Activated naive CD4-positive, alpha-beta T cell treated with anti-CD3 and anti-CD28 coated beads, Interleukin-2, amount 50 U/mL, for 16 hours (primary cell): ENCODE data around the gene PACSIN2.

Experiments
- DNase-seq: peaks from one replicate; pipeline ENCODE4 v3.0.0-alpha.2; 2020

PACSIN2 gene

DNA sequence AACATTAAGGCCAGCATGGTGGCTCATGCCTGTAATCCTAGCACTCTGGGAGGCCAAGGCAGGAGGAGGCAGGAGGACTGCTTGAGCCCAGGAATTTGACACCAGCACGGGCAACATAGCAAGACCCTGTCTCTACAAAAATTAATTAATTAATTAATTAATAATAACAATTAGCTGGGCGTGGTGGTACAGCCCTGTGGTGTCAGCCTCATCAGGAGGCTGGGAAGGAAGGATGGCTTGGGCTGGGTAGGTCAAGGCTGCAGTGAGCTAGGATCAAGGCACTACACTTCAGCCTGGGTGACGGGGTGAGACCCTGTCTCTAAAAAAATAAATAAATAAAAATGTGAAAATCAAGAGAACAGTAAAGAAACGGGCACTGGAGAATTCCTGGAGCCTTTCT, 159.2 kb downstream of the PACSIN2 start:
- DNase-seq, result no peak

DNA sequence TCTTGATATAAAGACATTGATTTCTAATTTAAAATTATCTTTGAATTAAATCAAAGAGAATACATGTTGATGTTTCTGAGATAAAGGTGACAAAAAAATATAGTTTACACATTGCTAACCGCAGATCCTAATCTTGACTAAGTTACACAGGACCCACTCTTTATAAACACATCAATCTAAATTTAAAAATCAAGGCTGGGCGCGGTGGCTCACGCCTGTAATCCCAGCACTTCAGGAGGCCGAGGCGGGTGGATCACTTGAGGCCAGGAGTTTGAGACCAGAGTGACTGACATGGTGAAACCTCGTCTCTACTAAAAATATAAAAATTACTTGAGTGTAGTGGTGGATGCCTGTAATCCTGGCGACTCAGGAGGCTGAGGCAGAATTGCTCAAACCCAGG, 159.7 kb downstream of the PACSIN2 start:
- no peak for DNase-seq

GRCh38 chr22:42848941-42849550, 165.9 kb downstream of the PACSIN2 start:
- DNase-seq, result no peak

GRCh38 chr22:42847110-42847509, 167.8 kb downstream of the PACSIN2 start:
- no peak for DNase-seq

- DNase-seq, result no peak
Observed at GRCh38 chr22:42844756-42845155, 170.2 kb downstream of the PACSIN2 start.

GRCh38 chr22:42842658-42843370, 172.1 kb downstream of the PACSIN2 start:
- no peak for DNase-seq

DNA sequence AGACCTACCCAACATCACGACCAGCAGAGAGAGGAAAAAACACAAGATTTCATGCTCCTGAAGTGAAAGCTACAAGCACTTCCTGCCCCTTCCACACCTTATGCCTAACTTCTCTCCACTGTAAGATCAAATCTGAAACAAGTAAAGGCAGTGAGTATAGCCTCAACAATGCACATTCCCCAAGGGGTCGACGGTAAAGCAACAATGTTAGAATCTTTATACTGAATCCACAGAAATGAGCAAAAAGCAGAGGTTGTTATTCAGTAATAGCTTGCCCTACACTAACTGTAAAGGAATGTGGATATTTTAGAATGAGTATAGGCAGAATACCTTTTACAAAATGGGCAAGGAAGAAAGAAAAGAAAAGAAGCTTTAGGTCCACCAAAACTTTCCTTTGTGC, 173.5 kb downstream of the PACSIN2 start:
- DNase-seq, result no peak

- no peak for DNase-seq
Observed at GRCh38 chr22:42837556-42837955, 177.4 kb downstream of the PACSIN2 start.

DNA sequence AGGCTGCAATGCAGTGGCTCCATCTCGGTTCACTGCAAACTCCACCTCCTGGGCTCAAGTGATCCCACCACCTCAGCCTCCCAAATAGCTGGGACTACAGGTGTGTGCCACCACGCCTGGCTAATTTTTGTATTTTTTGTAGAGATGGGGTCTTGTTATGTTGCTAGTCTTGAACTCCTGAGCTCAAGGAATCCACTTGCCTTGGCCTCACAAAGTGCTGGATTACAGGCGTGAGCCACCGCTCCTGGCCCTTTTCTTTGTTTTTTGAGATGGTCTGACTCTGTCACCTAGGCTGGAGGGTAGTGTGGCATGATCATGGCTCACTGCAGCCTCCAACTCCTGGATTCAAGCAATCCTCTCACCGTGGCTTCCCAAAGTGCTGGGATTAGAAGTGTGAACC, 178.9 kb downstream of the PACSIN2 start:
- no peak for DNase-seq

- DNase-seq, result no peak
Observed at GRCh38 chr22:42834177-42834949, 180.6 kb downstream of the PACSIN2 start.

GRCh38 chr22:42833104-42833503, 181.8 kb downstream of the PACSIN2 start:
- DNase-seq, result no peak

DNA sequence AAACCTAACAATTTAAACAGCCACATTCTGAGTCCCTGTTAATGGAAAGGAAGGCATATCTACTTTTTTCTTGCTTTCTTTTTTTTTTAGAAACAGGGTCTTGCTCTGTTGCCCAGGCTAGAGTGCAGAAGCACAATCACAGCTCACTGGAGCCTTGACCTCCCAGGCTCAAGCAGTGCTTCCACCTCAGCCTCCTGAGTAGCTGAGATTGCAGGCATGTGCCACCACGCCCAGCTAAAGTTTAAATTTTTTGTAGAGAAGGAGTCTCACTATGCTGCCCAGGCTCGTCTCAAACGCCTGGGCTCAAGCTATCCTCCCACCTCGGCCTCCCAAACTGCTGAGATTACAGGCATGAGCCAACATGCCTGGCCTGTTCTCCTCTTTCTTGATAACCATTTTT, 183.2 kb downstream of the PACSIN2 start:
- no peak for DNase-seq

GRCh38 chr22:42830161-42830560, 184.8 kb downstream of the PACSIN2 start:
- DNase-seq, result no peak

DNA sequence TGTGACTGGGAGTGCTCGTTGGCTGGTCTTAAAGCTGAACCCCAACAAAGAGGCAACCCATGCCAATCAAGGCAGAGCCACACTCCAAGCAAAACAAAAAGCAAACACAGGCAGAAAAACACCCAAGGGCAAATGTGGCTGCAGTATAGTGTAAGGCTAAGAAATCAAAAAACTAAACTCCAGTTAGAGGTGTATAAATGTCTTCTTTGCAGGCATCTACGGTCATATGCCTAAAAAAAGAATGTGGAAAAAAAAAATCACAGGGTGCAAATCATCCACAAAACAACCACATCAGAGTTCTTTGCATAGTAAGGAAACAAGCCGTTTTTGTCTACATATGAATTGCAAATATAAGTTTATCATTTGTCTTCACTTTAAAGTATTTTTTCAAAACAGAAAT, 185.6 kb downstream of the PACSIN2 start:
- no peak for DNase-seq

DNA sequence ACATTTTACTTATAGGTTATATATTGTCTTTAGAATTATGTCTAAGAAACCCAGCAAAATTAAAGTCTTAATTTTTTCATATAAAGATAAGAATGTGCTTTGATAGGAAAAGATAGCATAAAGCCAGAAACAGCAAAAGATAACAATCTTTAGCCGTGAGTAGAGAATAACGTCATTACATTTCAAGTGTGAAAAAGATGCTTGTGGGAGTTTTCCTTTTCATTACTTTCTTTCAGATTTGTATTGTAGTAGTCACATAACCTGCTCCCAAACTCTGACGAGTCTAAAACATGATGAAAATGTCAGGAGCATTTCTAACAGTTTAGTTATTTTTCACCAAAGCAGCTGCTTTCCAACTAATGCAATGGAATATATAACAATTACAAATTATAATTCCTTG, 189.2 kb downstream of the PACSIN2 start:
- DNase-seq, result no peak

- DNase-seq, result no peak
Observed at GRCh38 chr22:42821386-42821785, 193.6 kb downstream of the PACSIN2 start.

- no peak for DNase-seq
Observed at GRCh38 chr22:42820045-42820763, 194.7 kb downstream of the PACSIN2 start.
